Measurements from ENCODE around the gene CCDC40. TPM values are rescaled to one million over a fixed set of nuclear protein-coding genes. Genes with fewer than 3 reads are reported as not detected.

Gene CCDC40
- total and polyA plus RNA-seq, 8 donors = 0.61 to 56.2 (median 3.8) TPM

GRCh38 chr17:80123791-80124190 is 87.3 kb downstream of the CCDC40 start:
- H3K27me3 ChIP-seq = peaks cover 0 to 27% (median 0%) of the 10 kb centered on the region in 3 donors
- TF ChIP-seq CTCF (IDR thresholded peaks at IDR 0.05) (no peak), POLR2AphosphoS5 (IDR thresholded peaks at IDR 0.05) (no peak), POLR2A (IDR thresholded peaks at IDR 0.05) (no peak), EP300 (IDR thresholded peaks at IDR 0.05) (no peak)
- peaks cover 0 to 11% (median 9%) of the 10 kb centered on the region in 4 donors for H3K36me3 ChIP-seq
- no peak overlapping the region for H3K27ac ChIP-seq
- WGBS, 5 donors = 73 to 76% (median 74%) methylated on average over 15 of the region's 15 CpGs
- H3K4me3 ChIP-seq = no peak overlapping the region
- intact Hi-C loops (cut with DNase I; ENCODE audit: low total_unique reads) = no loop called here
- peak in 1 of 2 donors; percentile 25 for DNase-seq
- no peaks in the 10 kb centered on the region for H3K4me1 ChIP-seq
- H3K9me3 ChIP-seq = no peaks in the 10 kb centered on the region

GRCh38 chr17:80124351-80124981 is 88.0 kb downstream of the CCDC40 start:
- Histone ChIP-seq H3K9me3 (no peaks in the 10 kb centered on the region), H3K4me3 (no peak overlapping the region), H3K4me1 (no peaks in the 10 kb centered on the region), H3K27me3 (peaks cover 0 to 27% (median 0%) of the 10 kb centered on the region in 3 donors), H3K36me3 (peaks cover 0 to 4% (median 2%) of the 10 kb centered on the region in 4 donors), H3K27ac (no peak overlapping the region)
- intact Hi-C loops (cut with DNase I; ENCODE audit: low total_unique reads) = no loop called here
- TF ChIP-seq EP300 (IDR thresholded peaks at IDR 0.05) = no peak
- TF ChIP-seq CTCF (IDR thresholded peaks at IDR 0.05) = peak in 4 of 7 experiments; percentile 9 to 32 (median 17)
- WGBS, 5 donors = 48 to 59% (median 53%) methylated on average over 15 of the region's 15 CpGs
- peak; percentile 27 to 70 for DNase-seq

DNA sequence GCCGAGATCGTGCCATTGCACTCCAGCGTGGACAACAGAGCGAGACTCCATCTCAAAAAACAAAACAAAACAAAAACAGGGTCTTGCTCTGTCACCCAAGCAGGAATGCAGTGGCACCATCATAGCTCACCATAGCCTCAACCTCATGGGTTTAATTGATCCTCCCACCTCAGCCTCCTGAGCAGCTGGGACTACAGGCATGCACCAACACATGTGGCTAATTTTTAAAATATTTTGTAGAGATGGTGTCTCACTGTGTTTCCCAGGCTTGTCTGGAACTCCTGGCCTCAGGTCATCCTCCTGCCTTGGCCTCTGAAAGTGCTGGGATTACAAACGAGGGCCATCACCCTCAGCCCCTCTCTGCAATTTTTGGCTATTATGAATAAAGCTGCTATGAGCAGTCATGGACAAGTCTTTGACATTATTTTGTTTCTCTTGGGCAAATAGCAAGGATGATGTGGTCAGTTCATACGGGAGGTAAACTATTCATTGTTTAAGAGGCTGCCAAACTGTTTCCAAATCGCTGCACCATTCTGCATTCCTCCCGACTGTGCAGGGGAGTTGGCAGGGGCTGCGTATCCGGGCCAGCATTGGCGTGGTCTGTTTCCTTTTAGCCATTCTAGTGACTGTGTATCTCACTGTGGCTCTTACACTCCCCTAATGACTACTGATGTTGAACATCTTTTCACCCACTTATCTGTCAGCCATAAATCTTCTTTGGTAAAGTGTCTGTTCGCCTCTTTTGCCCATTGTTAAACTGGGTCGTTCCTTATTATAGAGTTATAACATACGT is 89.4 kb downstream of the CCDC40 start:
- no peak overlapping the region for H3K4me3 ChIP-seq
- no peak for TF ChIP-seq POLR2AphosphoS5 (IDR thresholded peaks at IDR 0.05)
- TF ChIP-seq EP300 (IDR thresholded peaks at IDR 0.05) = no peak
- no peak for TF ChIP-seq CTCF (IDR thresholded peaks at IDR 0.05)
- TF ChIP-seq POLR2A (IDR thresholded peaks at IDR 0.05) = no peak
- intact Hi-C loops (cut with DNase I; ENCODE audit: low total_unique reads) = no loop called here
- H3K27ac ChIP-seq = no peak overlapping the region
- no peaks in the 10 kb centered on the region for H3K9me3 ChIP-seq
- no peaks in the 10 kb centered on the region for H3K36me3 ChIP-seq
- peaks cover 0 to 27% (median 0%) of the 10 kb centered on the region in 3 donors for H3K27me3 ChIP-seq
- 65 to 77% (median 70%) methylated on average over 14 of the region's 14 CpGs for WGBS, 5 donors
- DNase-seq = peak in 1 of 2 donors; percentile 11
- H3K4me1 ChIP-seq = no peaks in the 10 kb centered on the region

DNA sequence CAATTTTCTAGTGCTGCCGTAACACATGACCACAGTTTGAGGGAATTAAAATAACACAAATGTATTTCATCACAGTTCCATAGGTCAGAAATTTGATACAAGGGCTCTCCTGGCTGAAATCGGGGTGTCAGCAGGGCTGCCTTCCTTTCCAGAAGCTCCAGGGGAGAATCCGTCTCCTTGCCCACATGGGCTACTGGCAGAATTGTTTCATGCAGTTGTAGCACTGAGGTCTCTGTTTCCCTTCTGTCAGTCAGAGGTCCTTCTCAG is 89.9 kb downstream of the CCDC40 start:
- H3K27ac ChIP-seq = no peak overlapping the region
- TF ChIP-seq POLR2A (IDR thresholded peaks at IDR 0.05) = no peak
- no peak for TF ChIP-seq POLR2AphosphoS5 (IDR thresholded peaks at IDR 0.05)
- no peak for TF ChIP-seq EP300 (IDR thresholded peaks at IDR 0.05)
- no peak for TF ChIP-seq CTCF (IDR thresholded peaks at IDR 0.05)
- H3K9me3 ChIP-seq = no peaks in the 10 kb centered on the region
- peaks cover 0 to 27% (median 0%) of the 10 kb centered on the region in 3 donors for H3K27me3 ChIP-seq
- no peak for DNase-seq
- no peak overlapping the region for H3K4me3 ChIP-seq
- WGBS, 5 donors = 72 to 84% (median 82%) methylated on average over 3 of the region's 3 CpGs
- no peaks in the 10 kb centered on the region for H3K4me1 ChIP-seq
- intact Hi-C loops (cut with DNase I; ENCODE audit: low total_unique reads) = no loop called here
- no peaks in the 10 kb centered on the region for H3K36me3 ChIP-seq

All from stomach (tissue), 9 donors.